Cerebellar nuclear complex (tissue), 1 donor: ENCODE data around the gene CHIT1.
"Not testable (repeated sequence)": the region's sequence is repeated elsewhere in the genome, so short reads cannot be mapped to it uniquely, and the experiment has no call there.

Experiments used
- DNase-seq, 2 experiments: peaks; one replicate each; lab custom pipeline; 2025; lab: John Stamatoyannopoulos, UW

The CHIT1 gene

GRCh38 chr1:203266140-203266539 is 36.7 kb upstream of the CHIT1 start:
- DNase-seq: not testable (repeated sequence)

GRCh38 chr1:203265541-203265940 is 36.1 kb upstream of the CHIT1 start:
- DNase-seq: no peak

GRCh38 chr1:203264052-203264501 is 34.6 kb upstream of the CHIT1 start:
- no peak for DNase-seq

- no peak for DNase-seq
These were observed 34.0 kb upstream of the CHIT1 start for GRCh38 chr1:203263496-203263895.

- DNase-seq: not testable (repeated sequence)
These were observed 27.2 kb upstream of the CHIT1 start for GRCh38 chr1:203256636-203257035.

GRCh38 chr1:203254782-203255181 is 25.3 kb upstream of the CHIT1 start:
- not testable (repeated sequence) for DNase-seq

GRCh38 chr1:203252678-203253077 is 23.2 kb upstream of the CHIT1 start:
- no peak for DNase-seq

- no peak for DNase-seq
These were observed 22.0 kb upstream of the CHIT1 start for GRCh38 chr1:203251466-203251865.

GRCh38 chr1:203250911-203251310 is 21.4 kb upstream of the CHIT1 start:
- no peak for DNase-seq

GRCh38 chr1:203244776-203245175 is 15.3 kb upstream of the CHIT1 start:
- DNase-seq: no peak

GRCh38 chr1:203241708-203242107 is 12.2 kb upstream of the CHIT1 start:
- not testable (repeated sequence) for DNase-seq

- no peak for DNase-seq
These were observed 10.2 kb upstream of the CHIT1 start for GRCh38 chr1:203239526-203240305.

- no peak for DNase-seq
These were observed 9.6 kb upstream of the CHIT1 start for GRCh38 chr1:203239081-203239480.

- DNase-seq: no peak
These were observed 9.1 kb upstream of the CHIT1 start for GRCh38 chr1:203238535-203238934.

GRCh38 chr1:203234901-203235300 is 5.4 kb upstream of the CHIT1 start:
- DNase-seq: not testable (repeated sequence)

GRCh38 chr1:203228670-203229069 is 803 bp downstream of the CHIT1 start:
- DNase-seq: no peak

GRCh38 chr1:203227371-203228083 is 1.9 kb downstream of the CHIT1 start:
- no peak for DNase-seq

- no peak for DNase-seq
These were observed 4.4 kb downstream of the CHIT1 start for GRCh38 chr1:203225071-203225470.

- no peak for DNase-seq
These were observed 6.3 kb downstream of the CHIT1 start for GRCh38 chr1:203223012-203223775.

- DNase-seq: no peak
These were observed 9.5 kb downstream of the CHIT1 start for GRCh38 chr1:203219934-203220333.

GRCh38 chr1:203219171-203219570 is 10.3 kb downstream of the CHIT1 start:
- DNase-seq: no peak

GRCh38 chr1:203217668-203218067 is 11.8 kb downstream of the CHIT1 start:
- no peak for DNase-seq
